ENCODE results near the gene EGFL6. TPM values are rescaled to one million over a fixed set of nuclear protein-coding genes. Genes with fewer than 3 reads are reported as not detected.

EGFL6 gene
- total and polyA plus RNA-seq, 4 donors = 0.02 to 0.23 TPM; not detected in 2

- no peak for TF ChIP-seq NR2F2 (IDR thresholded peaks at IDR 0.05)
- no peak for TF ChIP-seq RXRA (IDR thresholded peaks at IDR 0.05)
- TF ChIP-seq YY1 (IDR thresholded peaks at IDR 0.05) = no peak
- no peak for TF ChIP-seq GABPA (IDR thresholded peaks at IDR 0.05 in 1 of 2, conservative IDR thresholded peaks at IDR 0.05 in 1 of 2)
- no peak for TF ChIP-seq ATF3 (IDR thresholded peaks at IDR 0.05)
- no peak for TF ChIP-seq TAF1 (conservative IDR thresholded peaks at IDR 0.05)
- TF ChIP-seq EGR1 (IDR thresholded peaks at IDR 0.05; ENCODE audit: low read depth in 2 of 2) = no peak
- TF ChIP-seq MAX (IDR thresholded peaks at IDR 0.05) = no peak
- no peak for TF ChIP-seq JUND (IDR thresholded peaks at IDR 0.05)
- no peak for TF ChIP-seq CTCF (IDR thresholded peaks at IDR 0.05; ENCODE audit: low read depth, low read length, missing input control)
- TF ChIP-seq HNF4A (conservative IDR thresholded peaks at IDR 0.05) = no peak
- TF ChIP-seq FOXA1 (IDR thresholded peaks at IDR 0.05) = no peak
- no peak for TF ChIP-seq FOXA2 (IDR thresholded peaks at IDR 0.05)
- no peak for TF ChIP-seq RAD21 (IDR thresholded peaks at IDR 0.05)
- Histone ChIP-seq H3K9me3 (ENCODE audit: control insufficient read depth in 4 of 4, low read length in 3 of 4) (no peaks in the 10 kb centered on the region), H3K27ac (ENCODE audit: low read depth in 1 of 2, low read length in 2 of 2) (no peak overlapping the region), H3K9ac (ENCODE audit: low read depth in 1 of 2, low read length in 2 of 2) (no peak overlapping the region), H3K4me1 (ENCODE audit: control insufficient read depth in 4 of 4, insufficient read depth in 4 of 4, low read length in 3 of 4) (no peaks in the 10 kb centered on the region), H3K4me3 (ENCODE audit: low read depth in 1 of 3, low read length in 3 of 3) (no peak overlapping the region), H3K27me3 (ENCODE audit: control insufficient read depth in 4 of 4, insufficient read depth in 4 of 4, low read length in 3 of 4) (peaks cover 0 to 4% (median 0%) of the 10 kb centered on the region in 4 donors), H3K36me3 (ENCODE audit: control insufficient read depth in 4 of 4, insufficient read depth in 3 of 4, low read depth in 1 of 4, low read length in 3 of 4) (no peaks in the 10 kb centered on the region)
- DNase-seq (ENCODE audit: low spot score) = no peak
- WGBS = 92% methylated on average over 1 of the region's 1 CpG
Observed at GRCh38 chrX:13552892-13553291, 16.5 kb upstream of the EGFL6 start.

- Histone ChIP-seq H3K36me3 (ENCODE audit: control insufficient read depth in 4 of 4, insufficient read depth in 3 of 4, low read depth in 1 of 4, low read length in 3 of 4) (no peaks in the 10 kb centered on the region), H3K27ac (ENCODE audit: low read depth in 1 of 2, low read length in 2 of 2) (no peak overlapping the region), H3K4me1 (ENCODE audit: control insufficient read depth in 4 of 4, insufficient read depth in 4 of 4, low read length in 3 of 4) (peaks cover 0 to 5% (median under 1%) of the 10 kb centered on the region in 4 donors), H3K4me3 (ENCODE audit: low read depth in 1 of 3, low read length in 3 of 3) (no peak overlapping the region), H3K27me3 (ENCODE audit: control insufficient read depth in 4 of 4, insufficient read depth in 4 of 4, low read length in 3 of 4) (peaks cover 0 to 13% (median 1%) of the 10 kb centered on the region in 4 donors), H3K9ac (ENCODE audit: low read depth in 1 of 2, low read length in 2 of 2) (no peak overlapping the region), H3K9me3 (ENCODE audit: control insufficient read depth in 4 of 4, low read length in 3 of 4) (peaks cover 0 to 2% (median 0%) of the 10 kb centered on the region in 4 donors)
- DNase-seq (ENCODE audit: low spot score) = no peak
- 68% methylated on average over 2 of the region's 2 CpGs for WGBS
- TF ChIP-seq GABPA (IDR thresholded peaks at IDR 0.05 in 1 of 2, conservative IDR thresholded peaks at IDR 0.05 in 1 of 2) (no peak), YY1 (IDR thresholded peaks at IDR 0.05) (no peak), EGR1 (IDR thresholded peaks at IDR 0.05; ENCODE audit: low read depth in 2 of 2) (no peak), ZBTB33 (IDR thresholded peaks at IDR 0.05) (no peak), FOXA2 (IDR thresholded peaks at IDR 0.05) (no peak), RXRA (IDR thresholded peaks at IDR 0.05) (no peak)
Observed at GRCh38 chrX:13565511-13565910, 3.9 kb upstream of the EGFL6 start.

- WGBS = 19% methylated on average over 9 of the region's 9 CpGs
- TF ChIP-seq TAF1 (conservative IDR thresholded peaks at IDR 0.05) (no peak), ZBTB33 (IDR thresholded peaks at IDR 0.05) (no peak), RAD21 (IDR thresholded peaks at IDR 0.05) (no peak)
- DNase-seq (ENCODE audit: low spot score) = no peak
- peaks cover 0 to 2% (median 0%) of the 10 kb centered on the region in 4 donors for H3K9me3 ChIP-seq (ENCODE audit: control insufficient read depth in 4 of 4, low read length in 3 of 4)
- H3K36me3 ChIP-seq (ENCODE audit: control insufficient read depth in 4 of 4, insufficient read depth in 3 of 4, low read depth in 1 of 4, low read length in 3 of 4) = no peaks in the 10 kb centered on the region
- H3K27me3 ChIP-seq (ENCODE audit: control insufficient read depth in 4 of 4, insufficient read depth in 4 of 4, low read length in 3 of 4) = peaks cover 0 to 11% (median 3%) of the 10 kb centered on the region in 4 donors
- no peak overlapping the region for H3K9ac ChIP-seq (ENCODE audit: low read depth in 1 of 2, low read length in 2 of 2)
- no peak overlapping the region for H3K27ac ChIP-seq (ENCODE audit: low read depth in 1 of 2, low read length in 2 of 2)
- peaks cover 0 to 5% (median under 1%) of the 10 kb centered on the region in 4 donors for H3K4me1 ChIP-seq (ENCODE audit: control insufficient read depth in 4 of 4, insufficient read depth in 4 of 4, low read length in 3 of 4)
- no peak overlapping the region for H3K4me3 ChIP-seq (ENCODE audit: low read depth in 1 of 3, low read length in 3 of 3)
Observed at GRCh38 chrX:13570261-13570605, 832 bp downstream of the EGFL6 start.
